Measurements from ENCODE around the gene PTPRF.
"Not testable (repeated sequence)": the region's sequence is repeated elsewhere in the genome, so short reads cannot be mapped to it uniquely, and the experiment has no call there.

The PTPRF gene

GRCh38 chr1:43530483-43531106 lies at the start of gene PTPRF:
Gene PTPRF, plus strand, starts transcription at chr1:43530883. Its CDS starts 14,193 bp downstream, at chr1:43545076.
- peak; percentile 82 for DNase-seq

- DNase-seq = no peak
Observed at GRCh38 chr1:43481491-43481890, 49.2 kb upstream of the PTPRF start.

- DNase-seq = no peak
Observed at GRCh38 chr1:43482215-43482614, 48.5 kb upstream of the PTPRF start.

- no peak for DNase-seq
Observed at GRCh38 chr1:43484367-43484766, 46.3 kb upstream of the PTPRF start.

- no peak for DNase-seq
Observed at GRCh38 chr1:43488165-43488564, 42.5 kb upstream of the PTPRF start.

GRCh38 chr1:43491061-43491460 lies 39.6 kb upstream of the PTPRF start:
- DNase-seq = no peak

GRCh38 chr1:43492826-43493225 lies 37.9 kb upstream of the PTPRF start:
- DNase-seq = no peak

- no peak for DNase-seq
Observed at GRCh38 chr1:43493661-43494450, 36.8 kb upstream of the PTPRF start.

- no peak for DNase-seq
Observed at GRCh38 chr1:43495204-43495603, 35.5 kb upstream of the PTPRF start.

- DNase-seq = no peak
Observed at GRCh38 chr1:43499898-43500297, 30.8 kb upstream of the PTPRF start.

GRCh38 chr1:43501806-43502205 lies 28.9 kb upstream of the PTPRF start:
- DNase-seq = not testable (repeated sequence)

GRCh38 chr1:43503534-43503933 lies 27.1 kb upstream of the PTPRF start:
- DNase-seq = no peak

- DNase-seq = no peak
Observed at GRCh38 chr1:43505077-43505780, 25.5 kb upstream of the PTPRF start.

GRCh38 chr1:43506233-43506632 lies 24.4 kb upstream of the PTPRF start:
- no peak for DNase-seq

- no peak for DNase-seq
Observed at GRCh38 chr1:43507296-43508295, 23.1 kb upstream of the PTPRF start.

GRCh38 chr1:43509007-43509739 lies 21.5 kb upstream of the PTPRF start:
- DNase-seq = no peak

GRCh38 chr1:43509740-43510375 lies 20.8 kb upstream of the PTPRF start:
- DNase-seq = no peak

- no peak for DNase-seq
Observed at GRCh38 chr1:43510621-43511020, 20.1 kb upstream of the PTPRF start.

GRCh38 chr1:43511394-43511793 lies 19.3 kb upstream of the PTPRF start:
- no peak for DNase-seq

GRCh38 chr1:43512133-43512532 lies 18.6 kb upstream of the PTPRF start:
- DNase-seq = no peak

- DNase-seq = no peak
Observed at GRCh38 chr1:43512681-43513080, 18.0 kb upstream of the PTPRF start.

All from DMS53 (cell line).